Epithelial cell of proximal tubule (primary cell): ENCODE measurements around the gene DPH2. TPM values are rescaled to one million over a fixed set of nuclear protein-coding genes. Genes with fewer than 3 reads are reported as not detected.

Source experiments
- DNase-seq: peaks from one replicate; pipeline ENCODE4 v3.0.0-alpha.2; 2011; ENCODE audit warnings: low read depth
- H3K4me3 ChIP-seq: 2 replicates; pipeline ENCODE4 v1.5.1; 2011; ENCODE audit warnings: low read depth, mild to moderate bottlenecking, low read length
- total RNA-seq: library from RNA; depleted of rRNA; stranded (reverse); fragments of >200 nt; gene quantifications from 2 replicates; pipeline ENCODE4 v1.2.3, GENCODE V29; 2015
- TF ChIP-seq, protein P1 (sequence below): conservative IDR thresholded peaks from 2 replicates; pipeline ENCODE4 v1.5.1; 2012; ENCODE audit warnings: low read depth, mild to moderate bottlenecking, low read length

DPH2 gene
- total RNA-seq, 1 donor from 2014 or later: 29.5 TPM

- no peak for DNase-seq
- TF ChIP-seq, protein P1, sequence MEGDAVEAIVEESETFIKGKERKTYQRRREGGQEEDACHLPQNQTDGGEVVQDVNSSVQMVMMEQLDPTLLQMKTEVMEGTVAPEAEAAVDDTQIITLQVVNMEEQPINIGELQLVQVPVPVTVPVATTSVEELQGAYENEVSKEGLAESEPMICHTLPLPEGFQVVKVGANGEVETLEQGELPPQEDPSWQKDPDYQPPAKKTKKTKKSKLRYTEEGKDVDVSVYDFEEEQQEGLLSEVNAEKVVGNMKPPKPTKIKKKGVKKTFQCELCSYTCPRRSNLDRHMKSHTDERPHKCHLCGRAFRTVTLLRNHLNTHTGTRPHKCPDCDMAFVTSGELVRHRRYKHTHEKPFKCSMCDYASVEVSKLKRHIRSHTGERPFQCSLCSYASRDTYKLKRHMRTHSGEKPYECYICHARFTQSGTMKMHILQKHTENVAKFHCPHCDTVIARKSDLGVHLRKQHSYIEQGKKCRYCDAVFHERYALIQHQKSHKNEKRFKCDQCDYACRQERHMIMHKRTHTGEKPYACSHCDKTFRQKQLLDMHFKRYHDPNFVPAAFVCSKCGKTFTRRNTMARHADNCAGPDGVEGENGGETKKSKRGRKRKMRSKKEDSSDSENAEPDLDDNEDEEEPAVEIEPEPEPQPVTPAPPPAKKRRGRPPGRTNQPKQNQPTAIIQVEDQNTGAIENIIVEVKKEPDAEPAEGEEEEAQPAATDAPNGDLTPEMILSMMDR: no peak
- no peak overlapping the region for H3K4me3 ChIP-seq
Measured at GRCh38 chr1:43999455-43999854, 29.6 kb downstream of the DPH2 start.

DNA sequence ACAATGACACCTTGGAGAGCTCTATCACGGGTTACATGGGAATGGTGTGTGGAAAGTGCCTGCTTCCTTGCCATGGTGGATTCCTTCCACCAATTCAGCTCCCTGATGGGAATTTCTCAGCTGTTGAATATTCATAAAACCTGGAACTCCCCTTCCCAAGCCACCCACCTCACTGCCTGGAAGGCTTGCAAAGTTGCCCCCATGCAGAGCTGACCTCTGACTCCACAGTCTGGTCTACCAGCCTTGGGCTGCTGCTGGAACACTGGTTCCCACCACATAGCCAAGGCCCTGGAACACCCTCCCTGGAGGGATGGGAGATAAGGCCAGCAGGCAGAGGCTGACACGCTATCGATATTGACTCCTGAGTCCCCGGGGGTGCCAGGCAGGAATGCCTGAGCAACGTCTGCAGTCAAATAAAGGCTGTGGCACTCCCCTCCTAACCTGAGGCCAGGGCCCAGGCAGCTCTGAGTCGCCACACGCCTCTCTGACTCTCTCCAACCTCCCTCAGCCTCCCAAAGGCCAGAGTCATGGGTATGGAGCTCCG is 30.4 kb downstream of the DPH2 start:
- TF ChIP-seq, protein P1: no peak
- no peak for DNase-seq
- no peak overlapping the region for H3K4me3 ChIP-seq

DNA sequence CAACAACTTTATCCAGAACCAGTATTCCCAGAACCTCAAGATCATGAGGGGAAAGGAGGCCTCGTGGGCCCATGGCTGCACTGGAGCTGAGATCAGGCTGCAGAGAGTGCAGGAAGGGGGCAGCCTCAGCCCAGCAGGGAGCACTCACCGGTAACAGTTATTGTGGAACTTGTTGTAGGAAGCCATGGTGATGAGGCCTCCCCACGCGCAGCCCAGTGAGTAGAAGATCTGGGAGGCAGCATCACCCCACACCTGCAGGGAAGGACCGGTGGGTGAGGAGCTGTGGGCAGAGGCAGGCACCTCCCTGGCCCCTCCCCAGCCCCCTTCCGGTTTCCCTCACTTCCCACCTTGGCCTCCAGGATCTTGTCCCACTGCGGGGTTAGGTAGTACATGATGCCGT is 32.4 kb downstream of the DPH2 start:
- H3K4me3 ChIP-seq: no peak overlapping the region
- no peak for DNase-seq
- TF ChIP-seq, protein P1: no peak

GRCh38 chr1:44002606-44003157 is 32.9 kb downstream of the DPH2 start:
- TF ChIP-seq, protein P1: no peak
- H3K4me3 ChIP-seq: no peak overlapping the region
- DNase-seq: no peak

DNA sequence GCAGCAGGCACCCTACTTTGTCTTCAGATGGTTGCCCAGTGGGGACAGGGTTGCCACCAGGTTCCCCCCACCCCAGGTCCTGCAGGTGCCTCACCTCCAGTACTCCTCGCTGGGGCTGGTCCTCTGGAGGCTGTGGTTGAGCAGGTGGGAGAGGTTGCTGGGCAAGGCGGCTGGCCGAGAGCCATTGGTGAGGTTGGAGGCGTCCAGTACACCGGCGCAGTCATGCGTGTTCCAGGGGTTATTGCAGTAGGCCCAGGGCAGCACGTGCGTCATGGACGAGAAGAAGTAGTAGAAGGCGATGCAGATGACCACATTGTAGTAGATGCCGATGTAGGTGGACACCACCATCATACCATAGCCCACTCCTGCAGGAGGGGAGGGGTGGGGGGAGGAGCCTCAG is 38.4 kb downstream of the DPH2 start:
- TF ChIP-seq, protein P1: no peak

GRCh38 chr1:44010935-44011471 is 41.2 kb downstream of the DPH2 start:
- no peak overlapping the region for H3K4me3 ChIP-seq
- no peak for DNase-seq
- TF ChIP-seq, protein P1: peak; percentile 9

More for the DNA sequence above, 38.4 kb downstream of the DPH2 start:
- DNase-seq: no peak
- no peak overlapping the region for H3K4me3 ChIP-seq

DNA sequence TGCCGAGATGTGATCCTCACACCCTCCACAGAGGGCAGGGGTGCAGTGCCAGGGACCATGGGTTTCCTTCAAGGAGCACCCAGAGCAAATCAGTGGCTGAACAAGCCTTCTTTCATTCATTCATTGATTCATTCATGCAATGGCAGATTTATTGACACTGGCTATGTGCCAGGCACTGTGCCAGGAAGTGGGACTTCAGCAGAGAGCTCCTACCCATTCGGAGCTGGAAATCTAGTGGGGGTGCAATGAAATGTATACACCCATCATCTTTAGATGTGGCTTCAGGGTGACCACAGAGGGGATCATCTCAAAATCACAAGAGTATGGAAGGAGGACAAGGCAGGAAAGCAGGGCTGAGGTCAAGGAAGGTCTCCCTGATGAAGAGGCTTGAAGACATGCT is 42.6 kb downstream of the DPH2 start:
- no peak for DNase-seq
- no peak overlapping the region for H3K4me3 ChIP-seq
- TF ChIP-seq, protein P1: no peak
